ENCODE measurements around the gene ENPP7. TPM values are rescaled to one million over a fixed set of nuclear protein-coding genes. Genes with fewer than 3 reads are reported as not detected.

ENPP7 gene
- total and polyA plus RNA-seq, 11 donors: not detected

GRCh38 chr17:79690988-79691836, 39.5 kb upstream of the ENPP7 start:
- Histone ChIP-seq H3K4me3 (no peak overlapping the region), H3K9me3 (no peaks in the 10 kb centered on the region), H3K4me1 (peaks cover 0 to 27% (median 20%) of the 10 kb centered on the region in 12 donors), H3K36me3 (no peaks in the 10 kb centered on the region), H3K27ac (no peak overlapping the region), H3K27me3 (peaks cover 0 to 15% (median 0%) of the 10 kb centered on the region in 9 donors)
- TF ChIP-seq CTCF (IDR thresholded peaks at IDR 0.05) (no peak), POLR2A (IDR thresholded peaks at IDR 0.05) (no peak)
- DNase-seq (no peak), ATAC-seq (no peak)
- WGBS, 4 donors: 75 to 86% (median 82%) methylated on average over 19 to 21 of the region's 21 CpGs
- intact Hi-C loops (cut with DNase I): no loop called here

GRCh38 chr17:79691931-79692330, 38.8 kb upstream of the ENPP7 start:
- Histone ChIP-seq H3K4me3 (no peak overlapping the region), H3K4me1 (peaks cover 0 to 31% (median 20%) of the 10 kb centered on the region in 12 donors), H3K36me3 (no peaks in the 10 kb centered on the region), H3K27ac (peak overlapping the region in 1 of 12 donors; percentile 15), H3K27me3 (peaks cover 0 to 8% (median 0%) of the 10 kb centered on the region in 9 donors), H3K9me3 (no peaks in the 10 kb centered on the region)
- peak in 2 of 4 donors; percentile 41 to 42 for ATAC-seq
- intact Hi-C loops (cut with DNase I): no loop called here
- WGBS, 4 donors: 13 to 29% (median 17%) methylated on average over 9 of the region's 9 CpGs
- TF ChIP-seq POLR2A (IDR thresholded peaks at IDR 0.05): no peak
- no peak for TF ChIP-seq CTCF (IDR thresholded peaks at IDR 0.05)
- no peak for DNase-seq

- no peak for DNase-seq
- TF ChIP-seq POLR2A (IDR thresholded peaks at IDR 0.05) (no peak), CTCF (IDR thresholded peaks at IDR 0.05) (no peak)
- Histone ChIP-seq H3K27ac (no peak overlapping the region), H3K4me3 (no peak overlapping the region), H3K9me3 (no peaks in the 10 kb centered on the region), H3K4me1 (peaks cover 0 to 31% (median 20%) of the 10 kb centered on the region in 12 donors), H3K36me3 (no peaks in the 10 kb centered on the region), H3K27me3 (peaks cover 0 to 12% (median 3%) of the 10 kb centered on the region in 9 donors)
- no peak for ATAC-seq
- WGBS, 4 donors: 72 to 94% (median 73%) methylated on average over 8 to 9 of the region's 9 CpGs
- intact Hi-C loops (cut with DNase I): no loop called here
Observed at GRCh38 chr17:79693419-79693818, 37.3 kb upstream of the ENPP7 start.

GRCh38 chr17:79695293-79695790, 35.4 kb upstream of the ENPP7 start:
- ATAC-seq (no peak), DNase-seq (no peak)
- Histone ChIP-seq H3K9me3 (no peaks in the 10 kb centered on the region), H3K4me1 (peaks cover 0 to 31% (median 20%) of the 10 kb centered on the region in 12 donors), H3K36me3 (no peaks in the 10 kb centered on the region), H3K4me3 (no peak overlapping the region), H3K27me3 (peaks cover 0 to 25% (median 3%) of the 10 kb centered on the region in 9 donors), H3K27ac (no peak overlapping the region)
- TF ChIP-seq CTCF (IDR thresholded peaks at IDR 0.05): no peak
- TF ChIP-seq POLR2A (IDR thresholded peaks at IDR 0.05): no peak
- intact Hi-C loops (cut with DNase I): no loop called here
- 66 to 72% (median 68%) methylated on average over 11 to 14 of the region's 14 CpGs for WGBS, 4 donors
